22Rv1 (cell line): ENCODE measurements around the gene LRP8.

Experiments used
- H3K27ac ChIP-seq: fragments of 450-650 bp; 2 replicates; pipeline ENCODE4 v1.5.1; 2017
- ZFX ChIP-seq: fragments of 450-650 bp; IDR thresholded peaks from 2 replicates; pipeline ENCODE4 v1.6.1; 2017; ENCODE audit warnings: antibody characterized with exemption, borderline replicate concordance
- TF ChIP-seq, protein P1 (sequence below): fragments of 450-650 bp; IDR thresholded peaks from 2 replicates; pipeline ENCODE4 v1.5.1; 2017; ENCODE audit warnings: mild to moderate bottlenecking

Gene LRP8

DNA sequence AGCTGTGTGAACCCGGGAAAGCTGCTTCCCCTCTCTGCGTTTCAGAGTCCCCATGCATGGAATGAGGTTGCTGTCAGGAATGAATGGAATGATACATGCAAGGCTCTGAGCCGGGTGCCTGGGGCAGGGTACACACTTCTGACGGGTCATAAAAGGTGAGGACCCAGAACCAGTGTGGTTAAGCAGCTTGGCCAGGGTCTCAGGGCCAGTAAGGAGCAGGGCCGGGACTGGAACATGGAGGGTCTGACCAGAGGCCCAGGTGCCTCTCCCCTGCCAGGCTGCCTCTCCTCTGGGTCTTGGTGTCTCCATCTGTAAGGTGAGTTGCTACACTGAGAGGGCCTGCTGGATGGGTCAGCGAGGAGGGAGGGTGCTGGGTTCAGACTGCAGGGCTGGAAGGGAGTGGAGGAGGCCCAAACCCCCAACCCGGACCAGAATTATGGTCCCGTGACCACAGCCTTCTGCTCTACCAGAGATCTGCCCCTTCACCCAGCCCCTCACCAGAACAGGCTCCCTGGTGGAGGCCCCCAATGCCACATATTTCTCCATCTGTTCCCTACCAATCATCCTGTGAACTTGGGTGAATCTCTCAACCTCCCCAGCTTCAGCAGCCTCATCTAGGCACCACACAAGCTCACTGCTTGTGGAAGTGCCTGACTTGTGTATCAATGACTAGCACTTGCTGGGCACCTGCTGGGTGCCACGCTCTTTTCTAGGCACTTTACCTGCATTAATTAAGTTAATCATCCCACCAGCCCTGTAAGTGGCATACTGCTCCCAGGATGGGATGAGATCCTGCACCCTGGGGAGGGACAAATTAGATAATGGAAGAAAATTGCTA, 16.2 kb upstream of the LRP8 start:
- TF ChIP-seq, protein P1, sequence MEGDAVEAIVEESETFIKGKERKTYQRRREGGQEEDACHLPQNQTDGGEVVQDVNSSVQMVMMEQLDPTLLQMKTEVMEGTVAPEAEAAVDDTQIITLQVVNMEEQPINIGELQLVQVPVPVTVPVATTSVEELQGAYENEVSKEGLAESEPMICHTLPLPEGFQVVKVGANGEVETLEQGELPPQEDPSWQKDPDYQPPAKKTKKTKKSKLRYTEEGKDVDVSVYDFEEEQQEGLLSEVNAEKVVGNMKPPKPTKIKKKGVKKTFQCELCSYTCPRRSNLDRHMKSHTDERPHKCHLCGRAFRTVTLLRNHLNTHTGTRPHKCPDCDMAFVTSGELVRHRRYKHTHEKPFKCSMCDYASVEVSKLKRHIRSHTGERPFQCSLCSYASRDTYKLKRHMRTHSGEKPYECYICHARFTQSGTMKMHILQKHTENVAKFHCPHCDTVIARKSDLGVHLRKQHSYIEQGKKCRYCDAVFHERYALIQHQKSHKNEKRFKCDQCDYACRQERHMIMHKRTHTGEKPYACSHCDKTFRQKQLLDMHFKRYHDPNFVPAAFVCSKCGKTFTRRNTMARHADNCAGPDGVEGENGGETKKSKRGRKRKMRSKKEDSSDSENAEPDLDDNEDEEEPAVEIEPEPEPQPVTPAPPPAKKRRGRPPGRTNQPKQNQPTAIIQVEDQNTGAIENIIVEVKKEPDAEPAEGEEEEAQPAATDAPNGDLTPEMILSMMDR: no peak
- no peak for TF ChIP-seq ZFX

DNA sequence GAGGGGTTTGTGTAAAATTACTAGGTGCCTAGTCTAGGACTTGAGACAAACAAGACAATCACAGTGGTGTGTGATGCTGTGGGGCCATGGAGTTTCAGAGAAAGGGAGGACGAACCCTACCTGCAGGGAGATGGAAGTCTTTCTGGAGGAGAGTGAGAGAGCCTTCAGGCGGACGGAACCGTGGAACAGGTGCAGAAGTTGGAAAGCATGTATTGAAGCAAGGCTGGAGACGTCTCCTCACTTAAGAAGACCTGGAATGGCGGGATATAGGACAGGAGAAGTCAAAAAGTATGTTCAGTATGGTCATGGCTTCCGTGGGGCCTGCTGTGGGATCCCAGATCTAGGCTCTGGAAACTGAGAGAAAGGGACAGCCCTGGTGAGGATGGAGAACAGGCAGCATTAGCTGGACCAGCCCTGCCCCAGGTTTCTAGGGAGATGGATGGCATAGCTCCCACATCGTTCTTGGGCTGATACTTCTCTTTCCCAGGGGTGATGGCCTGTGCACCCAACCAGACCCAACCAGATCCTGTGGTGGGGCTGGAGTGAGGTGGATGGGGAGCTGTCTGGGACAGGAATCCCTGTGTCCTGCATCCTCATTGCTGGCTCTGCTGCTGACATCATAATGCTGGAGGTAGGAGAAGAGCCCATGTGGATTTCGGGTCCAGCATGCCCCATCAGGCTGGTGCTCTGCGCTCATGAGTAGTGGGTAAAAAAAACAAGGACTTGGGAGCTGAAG, 15.0 kb upstream of the LRP8 start:
- TF ChIP-seq ZFX: no peak
- TF ChIP-seq, protein P1: no peak

More for the DNA sequence above, 16.2 kb upstream of the LRP8 start:
- no peak overlapping the region for H3K27ac ChIP-seq

DNA sequence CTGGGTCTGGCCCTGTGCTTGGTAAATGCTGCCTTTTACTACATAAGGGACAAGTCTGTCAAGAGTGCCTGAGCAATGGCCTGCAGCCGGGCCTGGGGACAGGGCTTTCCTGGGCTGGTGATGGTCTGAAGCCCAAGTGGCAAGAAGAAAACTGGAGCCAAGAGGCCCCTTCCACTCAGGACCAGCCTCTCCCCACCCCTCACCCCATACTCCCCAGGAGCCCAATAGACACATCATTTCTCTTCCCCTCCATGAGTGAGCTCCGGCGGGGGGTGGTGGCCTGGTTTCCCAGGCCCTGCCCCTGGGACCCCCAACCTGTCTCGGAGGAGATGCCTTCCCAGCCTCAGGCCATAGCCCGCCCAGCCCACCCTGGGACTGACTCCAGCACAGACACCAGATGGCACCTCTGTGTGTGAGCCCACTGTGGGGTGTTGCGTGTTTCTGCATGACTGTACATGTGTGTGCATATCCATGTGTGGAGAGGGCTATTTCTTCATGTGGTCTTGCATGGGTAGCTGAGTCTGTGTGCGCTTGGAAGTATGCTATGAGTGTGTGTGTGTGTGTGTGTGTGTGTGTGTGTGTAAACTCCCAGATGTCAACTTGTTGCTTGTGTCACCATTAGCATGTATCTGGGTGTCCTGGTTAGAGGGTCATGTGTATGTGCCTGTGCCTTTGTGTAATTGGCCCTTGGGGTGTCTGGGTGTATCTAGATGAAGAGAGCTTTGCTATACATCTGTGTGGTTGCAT, 14.3 kb upstream of the LRP8 start:
- H3K27ac ChIP-seq: no peak overlapping the region
- TF ChIP-seq ZFX: no peak
- TF ChIP-seq, protein P1: no peak

More for the DNA sequence above, 15.0 kb upstream of the LRP8 start:
- no peak overlapping the region for H3K27ac ChIP-seq

DNA sequence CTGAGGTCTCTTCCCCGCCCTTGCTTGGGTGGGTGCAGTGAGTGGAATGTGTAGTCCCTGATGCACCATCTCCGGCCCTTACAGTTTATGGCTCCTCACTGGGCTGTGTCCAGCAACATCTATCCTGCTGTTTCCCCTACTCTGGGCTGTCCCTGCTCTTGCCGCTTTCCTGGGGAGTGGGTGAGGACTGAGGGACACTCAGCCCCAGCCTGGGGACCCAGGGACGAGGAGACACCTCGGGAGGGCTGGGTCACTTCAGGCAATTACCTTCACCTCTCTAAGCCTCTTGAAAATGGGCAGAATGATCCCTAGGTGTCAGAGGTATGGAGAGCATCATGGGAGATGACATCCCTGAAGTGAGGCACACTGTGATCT, 13.6 kb upstream of the LRP8 start:
- H3K27ac ChIP-seq: no peak overlapping the region
- TF ChIP-seq, protein P1: no peak
- no peak for TF ChIP-seq ZFX

DNA sequence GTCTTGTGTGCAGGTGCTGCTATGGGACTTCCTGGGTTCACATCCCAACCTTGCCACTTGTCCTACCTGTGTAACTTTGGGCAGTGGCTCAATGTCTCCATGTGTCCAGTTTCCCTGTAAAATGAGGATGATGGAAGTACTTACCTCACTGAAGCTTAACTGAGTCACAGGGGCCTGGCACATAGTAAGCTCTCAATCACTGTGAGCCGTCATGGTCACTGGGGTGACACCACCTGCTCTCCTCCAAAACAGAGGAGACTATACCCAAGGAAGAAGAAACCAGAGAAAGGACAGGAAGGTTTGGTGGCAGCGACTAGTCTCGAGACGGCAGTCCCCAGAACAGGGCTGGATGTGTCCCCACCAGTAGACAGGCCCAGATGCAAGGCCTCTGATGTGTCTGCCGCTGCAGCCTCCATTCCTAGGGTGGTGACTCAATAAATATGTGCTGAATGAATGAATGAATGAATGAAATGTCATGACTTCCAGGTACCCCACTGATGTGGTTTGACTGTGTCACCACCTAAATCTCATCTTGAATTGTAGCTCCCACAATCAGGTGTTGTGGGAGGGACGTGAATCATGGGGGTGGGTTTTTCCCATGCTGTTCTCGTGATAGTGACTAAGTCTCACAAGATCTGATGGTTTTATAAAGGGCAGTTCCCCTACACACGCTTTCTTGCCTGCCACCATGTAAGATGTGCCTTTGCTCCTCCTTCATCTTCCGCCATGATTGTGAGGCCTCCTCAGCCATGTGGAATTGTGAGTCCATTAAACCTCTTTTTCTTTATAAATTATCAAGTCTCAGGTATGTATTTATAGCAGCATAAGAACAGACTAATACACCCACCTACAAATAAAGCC, 13.0 kb upstream of the LRP8 start:
- H3K27ac ChIP-seq: no peak overlapping the region
- TF ChIP-seq, protein P1: no peak
- TF ChIP-seq ZFX: no peak

DNA sequence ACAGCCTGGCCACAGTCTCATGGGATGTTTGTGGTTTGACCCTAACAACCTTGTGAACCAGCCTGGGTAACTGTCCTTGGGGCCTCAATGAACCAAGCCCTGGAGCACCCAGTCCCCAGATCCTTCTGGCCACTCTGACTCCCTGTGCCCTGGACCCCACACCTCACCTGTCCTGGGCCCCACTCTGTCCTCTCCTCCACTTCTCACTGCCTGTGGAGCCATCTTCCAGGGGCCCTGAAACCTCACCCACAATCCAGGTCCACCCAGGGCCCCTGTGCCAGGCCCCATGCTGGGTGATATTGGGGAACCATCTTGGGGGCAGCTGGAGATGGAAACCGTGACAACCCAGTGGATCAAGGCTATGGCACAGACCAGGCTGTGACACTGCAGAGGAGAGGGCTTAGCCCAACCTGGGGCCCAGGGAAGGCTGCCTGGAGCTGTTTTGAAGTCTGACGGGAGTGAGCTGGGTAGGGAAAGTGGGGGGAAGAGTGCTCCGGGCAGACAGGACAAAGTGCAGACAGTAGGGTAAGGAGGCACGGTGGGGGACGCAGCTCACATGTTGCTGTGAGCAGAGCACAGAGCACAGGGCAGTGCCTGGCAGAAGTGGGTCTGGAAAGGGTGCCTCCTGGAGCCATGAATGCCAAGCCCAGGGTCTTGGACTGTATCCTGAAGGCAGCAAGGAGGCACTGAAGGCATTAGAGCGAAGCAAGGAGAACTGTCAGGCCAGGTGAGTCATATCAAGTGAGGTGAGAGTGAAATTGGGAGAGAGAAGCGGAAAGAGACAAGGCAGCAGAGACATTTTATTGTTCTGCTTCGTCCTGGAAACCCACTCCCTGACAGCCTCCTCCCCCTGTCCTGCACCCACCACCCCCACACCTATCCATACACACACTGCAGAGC, 12.1 kb upstream of the LRP8 start:
- TF ChIP-seq, protein P1: no peak
- TF ChIP-seq ZFX: no peak
- no peak overlapping the region for H3K27ac ChIP-seq
